Stimulated activated effector memory CD8-positive, alpha-beta T cell treated with anti-CD3 and anti-CD28 coated beads, Interleukin-12 subunit alpha, Interleukin-12 subunit beta, amount 100 ng/mL, for 72 hours (primary cell): Measurements from ENCODE around the gene SWAP70.

Experiments used
- ATAC-seq: fragments of 150-1000 bp; cut with Tn5 transposase; 2 replicates; pipeline ENCODE4 v1.10.0; 2021
- DNase-seq, 2 donors: peaks; one replicate each; pipeline ENCODE4 v3.0.0; 2021 to 2022; ENCODE audit warnings: low spot score in 2 of 2
- H3K27ac Mint-ChIP-seq: one replicate; pipeline ENCODE4 v1.8.0; 2022; ENCODE audit warnings: mild to moderate bottlenecking, mixed read lengths
- H3K36me3 Mint-ChIP-seq: one replicate; pipeline ENCODE4 v1.8.0; 2022; ENCODE audit warnings: mild to moderate bottlenecking, mixed read lengths
- H3K4me1 Mint-ChIP-seq: one replicate; pipeline ENCODE4 v1.8.0; 2022; ENCODE audit warnings: mixed read lengths
- H3K4me3 Mint-ChIP-seq: one replicate; pipeline ENCODE4 v1.8.0; 2022; ENCODE audit warnings: mild to moderate bottlenecking, mixed read lengths
- H3K9me3 Mint-ChIP-seq: one replicate; pipeline ENCODE4 v1.8.0; 2022; ENCODE audit warnings: mixed read lengths

SWAP70 gene

DNA sequence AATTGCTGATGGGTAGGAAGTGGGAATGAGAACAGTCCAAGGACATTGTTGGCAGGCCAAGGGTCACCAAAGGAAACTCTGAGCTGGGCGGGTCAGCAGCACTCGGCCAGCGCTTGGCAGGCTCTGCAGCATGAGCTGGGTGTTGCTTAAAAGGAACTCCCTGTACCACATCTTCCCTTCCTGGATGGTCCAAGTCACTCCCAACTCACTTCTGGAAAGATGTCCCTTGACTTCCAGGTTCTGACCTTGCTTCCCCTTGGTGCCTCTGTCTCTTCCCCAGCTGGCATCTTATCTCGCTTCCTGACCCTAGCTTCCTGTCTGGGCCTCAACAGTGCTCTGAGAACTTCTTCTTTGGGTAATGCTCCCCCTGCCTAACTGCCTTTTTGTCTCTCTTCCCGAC is 24.8 kb upstream of the SWAP70 start:
- H3K4me3 Mint-ChIP-seq, result no peak overlapping the region

DNA sequence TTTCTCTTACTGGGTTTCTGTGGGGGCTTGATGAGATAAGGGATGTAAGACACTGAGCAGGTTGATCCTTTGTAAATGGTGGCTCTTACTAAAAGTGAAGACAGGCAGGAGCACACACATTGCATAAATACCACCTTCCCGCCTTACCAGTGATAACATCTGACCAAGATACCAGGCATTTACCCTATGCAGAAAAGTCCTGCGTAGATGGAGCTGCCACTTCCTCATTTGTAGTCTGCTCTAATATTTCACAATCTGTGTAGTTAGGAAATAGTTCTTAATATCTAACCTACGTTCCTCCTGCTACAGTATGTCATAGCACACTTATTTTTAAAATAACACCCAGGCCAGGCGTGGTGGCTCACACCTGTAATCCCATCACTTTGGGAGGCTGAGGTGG is 23.9 kb upstream of the SWAP70 start:
- DNase-seq (no peak), ATAC-seq (no peak)
- Mint-ChIP-seq H3K4me3 (no peak overlapping the region), H3K36me3 (no peaks in the 10 kb centered on the region), H3K4me1 (no peaks in the 10 kb centered on the region), H3K9me3 (no peaks in the 10 kb centered on the region), H3K27ac (no peak overlapping the region)

More for the DNA sequence above, 24.8 kb upstream of the SWAP70 start:
- no peaks in the 10 kb centered on the region for H3K36me3 Mint-ChIP-seq
- no peaks in the 10 kb centered on the region for H3K9me3 Mint-ChIP-seq
- DNase-seq (no peak), ATAC-seq (no peak)
- no peaks in the 10 kb centered on the region for H3K4me1 Mint-ChIP-seq
- H3K27ac Mint-ChIP-seq, result no peak overlapping the region

DNA sequence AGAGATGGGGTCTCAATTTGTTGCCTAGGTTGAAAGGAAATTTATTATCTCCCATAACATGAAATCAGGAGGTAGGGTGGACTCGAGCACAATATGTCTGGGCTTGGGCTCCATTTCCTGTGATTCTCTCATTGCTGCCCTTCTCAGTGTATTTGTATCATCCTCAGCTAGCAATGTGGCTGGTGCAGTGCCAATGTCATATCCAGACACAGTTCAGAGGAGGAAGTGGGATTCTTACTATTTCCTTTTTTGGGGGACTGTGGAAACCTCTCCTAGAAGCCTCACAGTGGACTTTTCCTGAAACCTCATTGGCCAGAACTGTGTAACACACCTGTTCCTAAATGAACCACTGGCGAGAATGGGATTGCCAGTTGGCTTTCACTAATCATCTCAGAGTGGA is 21.0 kb upstream of the SWAP70 start:
- no peaks in the 10 kb centered on the region for H3K36me3 Mint-ChIP-seq
- H3K9me3 Mint-ChIP-seq, result no peaks in the 10 kb centered on the region
- no peaks in the 10 kb centered on the region for H3K4me1 Mint-ChIP-seq
- H3K27ac Mint-ChIP-seq, result no peak overlapping the region
- ATAC-seq (no peak), DNase-seq (no peak)
- H3K4me3 Mint-ChIP-seq, result no peak overlapping the region

DNA sequence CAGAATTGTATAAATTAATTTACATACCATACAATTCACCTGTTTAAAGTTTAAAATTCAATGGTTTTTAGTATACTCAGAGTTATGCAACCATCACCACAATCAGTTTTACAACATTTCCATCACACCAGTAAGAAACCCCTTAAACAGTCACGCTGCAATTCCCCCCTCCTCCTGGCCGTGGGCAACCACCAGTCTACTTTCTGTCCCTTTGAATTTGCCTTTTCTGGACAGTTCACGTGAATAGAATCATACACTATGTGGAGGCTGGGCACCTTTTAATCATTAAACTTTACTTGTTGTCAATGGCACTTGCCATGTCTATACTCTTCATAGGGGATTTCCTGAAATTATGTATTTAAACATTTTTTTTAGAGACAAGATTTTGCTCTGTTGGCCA is 20.1 kb upstream of the SWAP70 start:
- no peak for DNase-seq
- Mint-ChIP-seq H3K27ac (no peak overlapping the region), H3K9me3 (no peaks in the 10 kb centered on the region), H3K36me3 (no peaks in the 10 kb centered on the region), H3K4me1 (no peaks in the 10 kb centered on the region), H3K4me3 (no peak overlapping the region)
- no peak for ATAC-seq

DNA sequence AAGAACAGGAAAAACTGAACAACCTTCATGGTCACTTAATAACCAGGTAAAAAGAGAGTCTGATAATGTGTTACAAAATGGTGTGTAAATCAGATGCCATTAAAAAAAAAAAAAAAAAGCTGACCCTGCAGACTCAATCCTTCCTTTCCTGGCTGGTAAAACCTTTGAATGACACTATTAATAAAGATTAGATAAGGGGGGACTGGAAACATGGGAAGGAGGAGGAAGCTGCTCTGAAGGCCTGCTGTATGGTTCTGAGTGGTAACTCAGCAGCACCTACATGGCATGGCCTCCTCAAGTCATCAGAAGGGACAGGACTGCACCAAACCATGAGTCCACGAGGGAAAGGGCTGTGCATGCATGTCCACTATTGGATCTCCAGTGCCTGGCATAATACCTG is 18.0 kb upstream of the SWAP70 start:
- H3K27ac Mint-ChIP-seq, result no peak overlapping the region
- ATAC-seq (no peak), DNase-seq (no peak)
- no peak overlapping the region for H3K4me3 Mint-ChIP-seq
- H3K9me3 Mint-ChIP-seq, result no peaks in the 10 kb centered on the region
- H3K4me1 Mint-ChIP-seq, result no peaks in the 10 kb centered on the region
- H3K36me3 Mint-ChIP-seq, result no peaks in the 10 kb centered on the region

DNA sequence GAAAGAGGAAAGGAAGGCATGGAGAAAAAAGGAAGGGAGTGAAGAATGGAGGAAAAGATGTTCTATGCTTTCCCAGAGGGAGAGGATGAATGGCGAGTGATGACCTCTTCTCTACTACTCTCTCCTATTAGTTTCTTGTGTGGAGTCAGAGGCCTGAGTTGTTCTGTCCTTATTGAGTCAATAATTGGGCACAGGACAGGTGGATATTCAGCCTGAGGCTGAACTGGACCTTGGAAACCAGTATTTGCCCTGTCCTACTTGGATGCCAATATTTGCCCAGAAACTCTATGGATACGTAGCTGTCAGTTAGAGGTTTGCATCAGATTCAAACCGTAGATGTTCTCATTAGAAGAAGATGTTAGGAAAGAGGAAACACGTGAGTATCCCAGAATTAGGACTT is 17.6 kb upstream of the SWAP70 start:
- Mint-ChIP-seq H3K36me3 (no peaks in the 10 kb centered on the region), H3K4me3 (no peak overlapping the region), H3K4me1 (no peaks in the 10 kb centered on the region), H3K9me3 (no peaks in the 10 kb centered on the region), H3K27ac (no peak overlapping the region)
- no peak for DNase-seq
- ATAC-seq, result no peak

DNA sequence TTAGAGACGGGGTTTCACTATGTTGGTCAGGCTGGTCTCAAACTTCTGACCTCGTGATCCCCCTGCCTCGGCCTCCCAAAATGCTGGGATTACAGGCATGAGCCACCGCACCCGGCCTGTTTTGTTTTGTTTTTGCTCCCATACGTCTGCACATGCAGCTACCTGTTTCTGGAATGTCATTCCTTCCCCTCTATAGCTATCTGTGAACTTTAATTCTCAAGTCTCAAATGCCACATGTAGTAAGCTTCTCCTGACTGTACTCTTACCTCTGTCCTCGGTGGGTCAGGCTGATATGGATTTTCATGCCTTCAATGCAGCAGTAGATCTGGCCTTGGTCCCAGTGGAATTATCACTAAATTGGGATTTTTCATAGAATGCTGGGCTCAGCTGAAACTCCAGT is 12.4 kb upstream of the SWAP70 start:
- no peak overlapping the region for H3K27ac Mint-ChIP-seq
- DNase-seq (no peak), ATAC-seq (no peak)
- H3K9me3 Mint-ChIP-seq, result no peaks in the 10 kb centered on the region
- H3K4me1 Mint-ChIP-seq, result no peaks in the 10 kb centered on the region
- H3K36me3 Mint-ChIP-seq, result no peaks in the 10 kb centered on the region
- H3K4me3 Mint-ChIP-seq, result no peak overlapping the region

DNA sequence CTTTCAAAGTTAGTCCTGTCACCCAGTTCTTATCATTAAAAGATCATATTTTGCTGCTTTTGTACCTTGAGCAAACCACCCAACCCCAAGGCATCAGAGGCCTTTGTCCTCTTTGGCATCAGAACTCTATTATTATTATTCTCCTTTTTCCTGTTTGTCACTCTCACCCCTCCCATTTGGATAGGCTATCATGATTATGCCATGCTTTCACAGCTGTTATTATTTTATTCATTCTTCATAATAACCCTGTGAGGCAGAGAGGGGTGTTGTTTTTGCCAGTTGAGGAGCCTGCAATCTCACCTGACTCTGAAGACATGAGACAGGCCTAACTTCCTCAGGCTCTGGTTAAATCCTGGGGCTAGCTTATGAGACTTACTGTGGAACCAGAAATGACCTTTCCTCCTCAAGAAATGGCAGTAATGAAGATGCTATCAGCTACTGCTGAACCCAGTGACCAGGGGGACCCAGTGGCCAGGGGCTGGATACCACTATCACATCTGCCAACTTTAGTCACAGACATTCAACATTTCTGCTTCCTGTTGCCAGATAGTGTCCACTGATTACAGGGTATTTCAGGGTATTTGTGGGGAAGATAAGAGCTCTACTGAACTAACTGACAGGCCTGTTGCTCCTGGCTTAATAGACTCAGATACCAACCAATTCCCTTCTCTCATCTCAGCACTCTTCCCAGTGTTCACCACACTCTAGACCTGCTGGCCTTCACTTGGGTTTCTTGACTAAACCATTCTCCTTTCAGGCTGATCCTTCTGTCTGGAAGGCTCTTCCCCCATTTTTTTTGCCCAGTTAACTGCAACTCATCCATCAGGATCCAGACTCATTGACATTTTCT is 11.8 kb upstream of the SWAP70 start:
- Mint-ChIP-seq H3K4me1 (no peaks in the 10 kb centered on the region), H3K36me3 (no peaks in the 10 kb centered on the region), H3K27ac (no peak overlapping the region), H3K4me3 (no peak overlapping the region), H3K9me3 (no peaks in the 10 kb centered on the region)
- ATAC-seq (no peak), DNase-seq (no peak)

DNA sequence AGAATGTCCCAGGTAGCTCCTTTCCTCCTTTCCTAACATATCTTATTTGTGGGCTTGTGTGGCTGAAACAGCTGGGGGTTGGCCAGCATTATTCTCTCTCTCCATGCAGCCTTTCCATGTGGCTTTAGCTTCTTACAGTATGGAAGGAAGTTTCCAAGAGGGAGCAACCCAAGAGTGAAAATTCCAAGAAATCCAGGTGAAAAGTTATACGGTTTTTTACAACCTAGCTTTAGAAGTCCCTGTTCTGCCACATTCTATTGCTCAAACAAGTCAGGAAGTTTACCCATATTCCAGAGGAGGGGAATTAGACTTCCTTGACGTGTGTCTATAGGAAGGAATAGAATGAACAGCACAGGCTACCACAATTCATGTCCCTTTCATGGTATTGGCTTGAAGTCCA is 10.0 kb upstream of the SWAP70 start:
- DNase-seq, result no peak
- Mint-ChIP-seq H3K36me3 (no peaks in the 10 kb centered on the region), H3K4me3 (no peak overlapping the region), H3K9me3 (no peaks in the 10 kb centered on the region), H3K27ac (no peak overlapping the region), H3K4me1 (no peaks in the 10 kb centered on the region)
- no peak for ATAC-seq

DNA sequence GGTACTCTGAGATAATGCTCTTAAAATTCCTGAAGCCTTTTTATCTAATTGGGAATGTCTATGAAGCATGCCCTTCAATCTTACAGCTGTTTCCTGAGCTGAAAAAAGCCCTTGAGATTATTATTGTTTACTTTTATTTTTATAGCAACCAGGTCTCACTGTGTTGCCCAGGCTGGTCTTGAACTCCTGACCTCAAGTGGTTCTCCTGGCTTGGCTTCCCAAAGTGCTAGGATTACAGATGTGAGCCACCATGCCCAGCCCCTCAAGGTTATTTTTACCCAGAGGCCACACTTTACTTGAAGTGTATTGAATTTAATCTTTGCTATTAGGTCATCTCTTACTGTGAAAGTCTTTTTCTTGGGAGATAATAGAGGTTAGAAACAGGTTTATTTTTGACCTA is 7.0 kb upstream of the SWAP70 start:
- no peak for ATAC-seq
- no peak overlapping the region for H3K4me3 Mint-ChIP-seq

DNA sequence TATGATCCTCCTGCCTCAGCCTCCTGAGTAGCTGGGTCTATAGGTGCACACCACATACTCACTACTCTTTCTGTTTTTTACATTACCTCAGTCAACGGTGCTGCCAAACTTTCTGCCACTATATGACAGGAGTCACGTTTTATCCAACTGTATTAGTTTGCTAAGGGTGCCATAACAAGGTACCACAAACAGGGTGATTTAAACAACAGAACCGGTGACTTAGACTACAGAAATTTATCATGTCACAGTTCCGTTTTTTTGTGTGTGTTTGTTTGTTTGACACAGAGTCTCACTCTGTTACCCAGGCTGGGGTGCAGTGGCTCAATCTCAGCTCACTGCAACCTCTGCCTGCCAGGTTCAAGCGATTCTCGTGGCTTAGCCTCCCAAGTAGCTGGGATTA is 6.3 kb upstream of the SWAP70 start:
- H3K9me3 Mint-ChIP-seq, result no peaks in the 10 kb centered on the region
- H3K36me3 Mint-ChIP-seq, result no peaks in the 10 kb centered on the region
- no peak overlapping the region for H3K4me3 Mint-ChIP-seq
- ATAC-seq, result no peak
- no peaks in the 10 kb centered on the region for H3K4me1 Mint-ChIP-seq
- H3K27ac Mint-ChIP-seq, result no peak overlapping the region
- DNase-seq, result no peak

More for the DNA sequence above, 7.0 kb upstream of the SWAP70 start:
- Mint-ChIP-seq H3K9me3 (no peaks in the 10 kb centered on the region), H3K27ac (no peak overlapping the region), H3K4me1 (no peaks in the 10 kb centered on the region), H3K36me3 (no peaks in the 10 kb centered on the region)
- DNase-seq, result no peak

DNA sequence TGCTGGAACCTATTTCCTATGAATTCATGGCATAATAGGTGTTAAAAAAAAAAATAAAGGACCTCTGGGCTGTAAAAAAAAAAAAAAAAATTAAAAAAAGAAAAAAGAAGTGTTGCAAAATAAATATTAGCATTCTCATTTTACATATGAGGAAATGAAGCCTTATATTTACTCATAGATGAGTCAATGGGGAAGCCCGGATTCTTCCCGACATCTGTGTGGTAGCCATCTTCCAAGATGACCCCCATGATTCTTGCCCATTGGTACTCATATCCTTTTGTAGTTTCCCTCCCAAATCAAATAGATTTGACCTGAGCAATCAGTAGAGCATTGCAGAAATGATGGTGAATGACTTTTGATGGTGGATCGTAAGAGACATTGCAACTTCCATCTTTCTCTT is 3.0 kb upstream of the SWAP70 start:
- no peak overlapping the region for H3K4me3 Mint-ChIP-seq
- no peak overlapping the region for H3K27ac Mint-ChIP-seq
- peaks cover 6% of the 10 kb centered on the region for H3K9me3 Mint-ChIP-seq
- peaks cover 2% of the 10 kb centered on the region for H3K36me3 Mint-ChIP-seq
- H3K4me1 Mint-ChIP-seq, result peaks cover 8% of the 10 kb centered on the region
- DNase-seq (no peak), ATAC-seq (no peak)

DNA sequence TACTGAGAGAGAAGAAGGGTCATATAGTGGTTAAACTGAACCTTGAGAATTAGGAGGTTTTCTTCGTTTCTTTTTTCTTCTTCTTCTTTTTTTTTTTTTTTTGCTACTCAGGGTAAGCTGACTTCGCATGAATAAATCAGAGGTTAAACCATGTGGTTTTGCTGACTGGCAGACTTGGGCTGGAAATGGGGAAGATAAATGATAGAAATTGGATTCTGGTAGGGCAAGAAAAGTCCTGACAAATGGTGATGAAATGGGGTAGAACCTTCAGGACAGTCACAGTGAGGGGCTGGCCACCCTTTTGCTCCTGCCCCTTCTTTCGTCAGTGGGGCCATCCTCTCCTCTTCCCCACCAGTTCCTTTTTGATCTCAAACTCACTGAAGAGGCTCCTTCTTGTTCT is 1.6 kb upstream of the SWAP70 start:
- peak overlapping the region; percentile 83 for H3K4me3 Mint-ChIP-seq
- H3K4me1 Mint-ChIP-seq, result peaks cover 8% of the 10 kb centered on the region
- ATAC-seq (no peak), DNase-seq (no peak)
- H3K36me3 Mint-ChIP-seq, result peaks cover 12% of the 10 kb centered on the region
- peaks cover 8% of the 10 kb centered on the region for H3K9me3 Mint-ChIP-seq
- no peak overlapping the region for H3K27ac Mint-ChIP-seq

DNA sequence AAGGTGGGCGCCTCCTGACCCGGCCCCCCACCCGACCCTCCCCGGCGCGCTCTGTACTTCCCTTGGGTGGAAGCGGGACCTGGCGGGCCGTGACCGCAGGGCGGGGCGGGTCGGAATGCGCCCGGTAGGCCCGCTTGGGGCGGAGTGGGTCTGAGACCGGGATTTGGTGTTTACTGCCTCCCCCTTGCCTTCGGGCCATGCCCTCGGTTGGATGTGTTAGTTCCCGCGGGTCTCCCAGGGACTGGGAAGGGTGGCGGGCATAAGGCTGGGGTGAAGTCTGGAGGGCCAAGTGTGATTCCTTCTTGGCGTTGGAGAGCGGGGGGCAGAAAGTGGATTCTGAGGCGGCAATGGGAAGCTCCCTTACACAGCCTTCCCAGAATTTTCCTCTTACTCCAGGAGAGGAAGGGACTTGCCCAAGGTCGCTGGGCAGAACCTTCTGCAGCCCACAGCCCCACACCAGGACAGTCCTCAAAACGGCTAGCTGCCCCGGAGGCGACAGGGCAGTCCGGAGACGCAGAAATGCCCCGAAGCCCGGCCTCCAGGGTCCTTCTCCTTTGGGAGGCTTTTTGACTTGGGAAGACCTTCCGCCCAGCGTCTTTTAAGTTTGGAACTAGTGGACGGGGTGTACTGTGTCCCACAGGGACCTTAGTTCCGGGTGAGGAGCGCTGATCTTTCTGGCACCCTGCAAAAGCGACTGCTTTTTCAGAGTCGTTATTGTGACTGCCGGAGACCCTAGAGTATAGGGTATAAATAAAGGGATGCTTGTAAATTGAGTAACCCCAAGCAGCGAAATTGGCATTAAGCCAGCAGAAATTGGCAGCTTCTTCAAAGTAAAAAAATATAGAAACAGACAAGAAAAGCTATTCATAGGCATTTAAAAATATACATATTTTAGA is 647 bp downstream of the SWAP70 start:
- peak overlapping the region; percentile 68 for H3K27ac Mint-ChIP-seq
- peak in 1 of 2 donors; percentile 18 for DNase-seq
- ATAC-seq, result peak; percentile 67
- peak overlapping the region; percentile 83 for H3K4me3 Mint-ChIP-seq
- H3K36me3 Mint-ChIP-seq, result peaks cover 12% of the 10 kb centered on the region
- H3K9me3 Mint-ChIP-seq, result peaks cover 8% of the 10 kb centered on the region
- peaks cover 8% of the 10 kb centered on the region for H3K4me1 Mint-ChIP-seq

DNA sequence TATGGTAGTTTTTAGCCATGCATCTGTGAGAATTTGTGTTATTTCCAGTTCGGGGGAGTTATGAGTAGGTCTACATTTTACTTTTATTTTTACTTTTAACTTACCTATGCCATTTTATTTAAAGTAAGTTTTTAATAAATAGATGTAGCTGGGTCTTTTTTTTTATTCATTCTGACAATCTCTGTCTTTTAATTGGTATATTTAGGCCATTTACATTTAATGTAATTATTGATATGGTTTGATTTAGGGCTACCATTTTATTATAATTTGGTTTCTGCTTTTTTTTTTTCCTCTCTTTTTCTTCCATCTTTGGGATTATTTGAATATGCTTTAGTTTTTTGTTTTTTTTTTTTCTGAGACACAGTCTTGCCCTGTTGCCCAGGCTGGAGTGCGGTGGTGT is 1.9 kb downstream of the SWAP70 start:
- peak overlapping the region; percentile 83 for H3K4me3 Mint-ChIP-seq
- no peak for ATAC-seq
- DNase-seq, result no peak
- peaks cover 12% of the 10 kb centered on the region for H3K36me3 Mint-ChIP-seq
- peaks cover 8% of the 10 kb centered on the region for H3K9me3 Mint-ChIP-seq
- H3K27ac Mint-ChIP-seq, result no peak overlapping the region
- peaks cover 8% of the 10 kb centered on the region for H3K4me1 Mint-ChIP-seq

DNA sequence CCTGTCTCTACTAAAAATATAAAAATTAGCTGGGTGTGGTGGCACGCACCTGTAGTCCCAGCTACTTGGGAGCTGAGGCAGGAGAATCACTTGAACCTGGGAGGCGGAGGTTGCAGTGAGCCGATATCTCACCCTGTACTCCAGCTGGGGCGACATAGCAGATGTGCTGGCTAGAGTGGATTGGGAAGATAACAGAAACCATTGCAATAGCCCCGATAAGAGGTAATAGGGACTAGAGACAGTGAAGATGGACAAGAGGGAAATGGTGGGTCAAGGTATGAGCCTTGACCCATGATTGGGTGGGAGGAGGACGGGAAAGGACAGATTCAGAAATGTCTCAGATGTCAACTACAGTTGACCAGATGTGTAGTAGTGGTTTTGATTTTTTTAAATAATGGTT is 6.1 kb downstream of the SWAP70 start:
- Mint-ChIP-seq H3K36me3 (peaks cover 12% of the 10 kb centered on the region), H3K9me3 (peaks cover 8% of the 10 kb centered on the region), H3K4me3 (no peak overlapping the region), H3K4me1 (no peaks in the 10 kb centered on the region), H3K27ac (no peak overlapping the region)
- no peak for ATAC-seq
- no peak for DNase-seq
